HL-60 (cell line): Measurements from ENCODE around the gene TMEM151B.

Experiments used
- GABPA ChIP-seq: IDR thresholded peaks from 2 replicates; pipeline ENCODE4 v1.6.1; 2012; ENCODE audit warnings: low read depth
- POLR2AphosphoS5 ChIP-seq: IDR thresholded peaks from 2 replicates; pipeline ENCODE4 v1.6.1; 2012; ENCODE audit warnings: low read depth
- REST ChIP-seq: IDR thresholded peaks from 2 replicates; pipeline ENCODE4 v1.6.1; 2012; ENCODE audit warnings: low read depth; ENCODE audit not compliant: insufficient replicate concordance
- SPI1 ChIP-seq: IDR thresholded peaks from 2 replicates; pipeline ENCODE4 v1.6.1; 2012; ENCODE audit warnings: low read depth, mild to moderate bottlenecking, borderline replicate concordance
- TF ChIP-seq, protein P1 (sequence below): IDR thresholded peaks from one replicate; pipeline ENCODE4 v1.5.1; 2011; ENCODE audit warnings: low read length, control low read depth, inconsistent platforms; ENCODE audit not compliant: insufficient read depth

DNA sequence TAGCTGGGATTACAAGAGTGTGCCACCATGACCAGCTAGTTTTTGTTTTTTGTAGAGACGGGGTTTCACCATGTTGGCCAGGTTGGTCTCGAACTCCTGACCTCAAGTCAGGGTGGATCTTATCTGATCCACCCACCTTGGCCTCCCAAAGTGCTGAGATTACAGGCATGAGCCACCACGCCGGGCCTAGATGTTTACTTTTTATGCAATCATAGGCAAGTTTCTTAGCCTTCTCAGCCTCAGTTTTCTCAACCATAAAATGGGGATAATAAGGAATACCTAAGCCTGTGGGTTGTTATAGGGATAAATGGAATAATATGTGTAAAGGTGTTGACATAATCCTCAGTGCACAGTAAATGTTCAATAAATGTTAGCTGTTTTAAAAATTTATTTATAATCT, 82.0 kb downstream of the TMEM151B start:
- no peak for TF ChIP-seq REST
- TF ChIP-seq POLR2AphosphoS5: no peak
- TF ChIP-seq, protein P1, sequence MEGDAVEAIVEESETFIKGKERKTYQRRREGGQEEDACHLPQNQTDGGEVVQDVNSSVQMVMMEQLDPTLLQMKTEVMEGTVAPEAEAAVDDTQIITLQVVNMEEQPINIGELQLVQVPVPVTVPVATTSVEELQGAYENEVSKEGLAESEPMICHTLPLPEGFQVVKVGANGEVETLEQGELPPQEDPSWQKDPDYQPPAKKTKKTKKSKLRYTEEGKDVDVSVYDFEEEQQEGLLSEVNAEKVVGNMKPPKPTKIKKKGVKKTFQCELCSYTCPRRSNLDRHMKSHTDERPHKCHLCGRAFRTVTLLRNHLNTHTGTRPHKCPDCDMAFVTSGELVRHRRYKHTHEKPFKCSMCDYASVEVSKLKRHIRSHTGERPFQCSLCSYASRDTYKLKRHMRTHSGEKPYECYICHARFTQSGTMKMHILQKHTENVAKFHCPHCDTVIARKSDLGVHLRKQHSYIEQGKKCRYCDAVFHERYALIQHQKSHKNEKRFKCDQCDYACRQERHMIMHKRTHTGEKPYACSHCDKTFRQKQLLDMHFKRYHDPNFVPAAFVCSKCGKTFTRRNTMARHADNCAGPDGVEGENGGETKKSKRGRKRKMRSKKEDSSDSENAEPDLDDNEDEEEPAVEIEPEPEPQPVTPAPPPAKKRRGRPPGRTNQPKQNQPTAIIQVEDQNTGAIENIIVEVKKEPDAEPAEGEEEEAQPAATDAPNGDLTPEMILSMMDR: no peak
- no peak for TF ChIP-seq GABPA
- no peak for TF ChIP-seq SPI1
